ENCODE data around the gene PHAF1.

GRCh38 chr16:67145746-67146145, 36.0 kb downstream of the PHAF1 start:
- TF ChIP-seq, protein P1, sequence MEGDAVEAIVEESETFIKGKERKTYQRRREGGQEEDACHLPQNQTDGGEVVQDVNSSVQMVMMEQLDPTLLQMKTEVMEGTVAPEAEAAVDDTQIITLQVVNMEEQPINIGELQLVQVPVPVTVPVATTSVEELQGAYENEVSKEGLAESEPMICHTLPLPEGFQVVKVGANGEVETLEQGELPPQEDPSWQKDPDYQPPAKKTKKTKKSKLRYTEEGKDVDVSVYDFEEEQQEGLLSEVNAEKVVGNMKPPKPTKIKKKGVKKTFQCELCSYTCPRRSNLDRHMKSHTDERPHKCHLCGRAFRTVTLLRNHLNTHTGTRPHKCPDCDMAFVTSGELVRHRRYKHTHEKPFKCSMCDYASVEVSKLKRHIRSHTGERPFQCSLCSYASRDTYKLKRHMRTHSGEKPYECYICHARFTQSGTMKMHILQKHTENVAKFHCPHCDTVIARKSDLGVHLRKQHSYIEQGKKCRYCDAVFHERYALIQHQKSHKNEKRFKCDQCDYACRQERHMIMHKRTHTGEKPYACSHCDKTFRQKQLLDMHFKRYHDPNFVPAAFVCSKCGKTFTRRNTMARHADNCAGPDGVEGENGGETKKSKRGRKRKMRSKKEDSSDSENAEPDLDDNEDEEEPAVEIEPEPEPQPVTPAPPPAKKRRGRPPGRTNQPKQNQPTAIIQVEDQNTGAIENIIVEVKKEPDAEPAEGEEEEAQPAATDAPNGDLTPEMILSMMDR (IDR thresholded peaks at IDR 0.05): no peak
- TF ChIP-seq EZH2 (IDR thresholded peaks at IDR 0.05): no peak
